Type B pancreatic cell (in vitro differentiated cells): ENCODE measurements around the gene ATP2B1. TPM values are rescaled to one million over a fixed set of nuclear protein-coding genes. Genes with fewer than 3 reads are reported as not detected.

Experiments
- DNase-seq: peaks from one replicate; pipeline ENCODE4 v3.0.0; 2021; ENCODE audit warnings: mixed read lengths; ENCODE audit not compliant: unreplicated experiment; ENCODE audit errors: extremely low spot score
- H3K27ac Mint-ChIP-seq: 2 replicates; pipeline ENCODE4 v1.8.0; 2021; ENCODE audit warnings: mild to moderate bottlenecking, mixed read lengths
- H3K27me3 Mint-ChIP-seq: 2 replicates; pipeline ENCODE4 v1.8.0; 2021; ENCODE audit warnings: mixed read lengths
- H3K36me3 Mint-ChIP-seq: 2 replicates; pipeline ENCODE4 v1.8.0; 2021; ENCODE audit warnings: mixed read lengths
- H3K4me1 Mint-ChIP-seq: one replicate; pipeline ENCODE4 v1.8.0; 2021; ENCODE audit warnings: mixed read lengths; ENCODE audit not compliant: unreplicated experiment
- H3K4me3 Mint-ChIP-seq: 2 replicates; pipeline ENCODE4 v1.8.0; 2021; ENCODE audit warnings: mild to moderate bottlenecking, mixed read lengths
- H3K9me3 Mint-ChIP-seq: 2 replicates; pipeline ENCODE4 v1.8.0; 2021; ENCODE audit warnings: mixed read lengths
- CTCF ChIP-seq: fragments of 200-600 bp; sonication (generic); conservative IDR thresholded peaks from 2 replicates; pipeline ENCODE4 v1.5.0; 2021; ENCODE audit warnings: antibody characterized with exemption, mild to moderate bottlenecking
- total RNA-seq: library from RNA; stranded (reverse); gene quantifications from 2 replicates; pipeline ENCODE4 v1.2.1, GENCODE V29; 2021; ENCODE audit warnings: low replicate concordance

ATP2B1 gene
- total RNA-seq, 1 donor from 2014 or later: 95.2 TPM

- peak; percentile 33 for TF ChIP-seq CTCF
- no peak overlapping the region for H3K27ac Mint-ChIP-seq
- no peaks in the 10 kb centered on the region for H3K9me3 Mint-ChIP-seq
- DNase-seq: no peak
- H3K4me3 Mint-ChIP-seq: no peak overlapping the region
- H3K36me3 Mint-ChIP-seq: peaks cover 31% of the 10 kb centered on the region
- no peaks in the 10 kb centered on the region for H3K4me1 Mint-ChIP-seq
- no peaks in the 10 kb centered on the region for H3K27me3 Mint-ChIP-seq
These were observed 90.3 kb downstream of the ATP2B1 start for GRCh38 chr12:89618113-89618862.

- Mint-ChIP-seq H3K27me3 (no peaks in the 10 kb centered on the region), H3K9me3 (no peaks in the 10 kb centered on the region), H3K27ac (no peak overlapping the region), H3K4me1 (no peaks in the 10 kb centered on the region), H3K36me3 (peaks cover 57% of the 10 kb centered on the region), H3K4me3 (no peak overlapping the region)
- no peak for DNase-seq
- no peak for TF ChIP-seq CTCF
These were observed 98.3 kb downstream of the ATP2B1 start for GRCh38 chr12:89610366-89610765.

- TF ChIP-seq CTCF: no peak
- H3K36me3 Mint-ChIP-seq: peaks cover 51% of the 10 kb centered on the region
- no peak overlapping the region for H3K4me3 Mint-ChIP-seq
- no peaks in the 10 kb centered on the region for H3K9me3 Mint-ChIP-seq
- H3K27me3 Mint-ChIP-seq: no peaks in the 10 kb centered on the region
- no peaks in the 10 kb centered on the region for H3K4me1 Mint-ChIP-seq
- DNase-seq: no peak
- H3K27ac Mint-ChIP-seq: no peak overlapping the region
These were observed 105.0 kb downstream of the ATP2B1 start for GRCh38 chr12:89603678-89604077.

- Mint-ChIP-seq H3K4me1 (no peaks in the 10 kb centered on the region), H3K4me3 (no peak overlapping the region), H3K27ac (no peak overlapping the region), H3K27me3 (no peaks in the 10 kb centered on the region), H3K9me3 (no peaks in the 10 kb centered on the region), H3K36me3 (peaks cover 25% of the 10 kb centered on the region)
- no peak for DNase-seq
- no peak for TF ChIP-seq CTCF
These were observed 110.9 kb downstream of the ATP2B1 start for GRCh38 chr12:89597770-89598169.

- no peak for TF ChIP-seq CTCF
- H3K27ac Mint-ChIP-seq: no peak overlapping the region
- no peak overlapping the region for H3K4me3 Mint-ChIP-seq
- no peak for DNase-seq
- H3K9me3 Mint-ChIP-seq: no peaks in the 10 kb centered on the region
- H3K27me3 Mint-ChIP-seq: no peaks in the 10 kb centered on the region
- peaks cover 27% of the 10 kb centered on the region for H3K36me3 Mint-ChIP-seq
- no peaks in the 10 kb centered on the region for H3K4me1 Mint-ChIP-seq
These were observed 111.4 kb downstream of the ATP2B1 start for GRCh38 chr12:89597210-89597609.

GRCh38 chr12:89593873-89594272 is 114.8 kb downstream of the ATP2B1 start:
- TF ChIP-seq CTCF: no peak
- no peak for DNase-seq
- H3K27me3 Mint-ChIP-seq: no peaks in the 10 kb centered on the region
- H3K4me3 Mint-ChIP-seq: no peak overlapping the region
- no peak overlapping the region for H3K27ac Mint-ChIP-seq
- H3K4me1 Mint-ChIP-seq: no peaks in the 10 kb centered on the region
- no peaks in the 10 kb centered on the region for H3K9me3 Mint-ChIP-seq
- peaks cover 28% of the 10 kb centered on the region for H3K36me3 Mint-ChIP-seq
